ENCODE measurements around the gene BIRC2.

BIRC2 gene

GRCh38 chr11:102383839-102384238 lies 36.8 kb downstream of the BIRC2 start:
- TF ChIP-seq POLR2AphosphoS5 (IDR thresholded peaks at IDR 0.05; ENCODE audit: low read depth, low read length): no peak
- no peak for TF ChIP-seq SIN3A (IDR thresholded peaks at IDR 0.05; ENCODE audit: borderline replicate concordance, insufficient read depth, low read length)
- no peak for TF ChIP-seq TAF1 (IDR thresholded peaks at IDR 0.05; ENCODE audit: borderline replicate concordance, insufficient read depth, low read length)
- TF ChIP-seq REST (IDR thresholded peaks at IDR 0.05; ENCODE audit: insufficient read depth in 1 of 2, low read depth in 2 of 2, low read length in 2 of 2): no peak
- no peak for TF ChIP-seq FOXP2 (optimal IDR thresholded peaks at IDR 0.05; ENCODE audit: borderline replicate concordance, extremely low read depth, extremely low read length, insufficient read depth)

- no peak for TF ChIP-seq REST (IDR thresholded peaks at IDR 0.05; ENCODE audit: insufficient read depth in 1 of 2, low read depth in 2 of 2, low read length in 2 of 2)
- TF ChIP-seq POLR2AphosphoS5 (IDR thresholded peaks at IDR 0.05; ENCODE audit: low read depth, low read length): no peak
- TF ChIP-seq TAF1 (IDR thresholded peaks at IDR 0.05; ENCODE audit: borderline replicate concordance, insufficient read depth, low read length): no peak
- TF ChIP-seq SIN3A (IDR thresholded peaks at IDR 0.05; ENCODE audit: borderline replicate concordance, insufficient read depth, low read length): no peak
- no peak for TF ChIP-seq FOXP2 (optimal IDR thresholded peaks at IDR 0.05; ENCODE audit: borderline replicate concordance, extremely low read depth, extremely low read length, insufficient read depth)
Measured at GRCh38 chr11:102384419-102385079, 37.5 kb downstream of the BIRC2 start.

- TF ChIP-seq POLR2AphosphoS5 (IDR thresholded peaks at IDR 0.05; ENCODE audit: low read depth, low read length) (no peak), TAF1 (IDR thresholded peaks at IDR 0.05; ENCODE audit: borderline replicate concordance, insufficient read depth, low read length) (no peak), SIN3A (IDR thresholded peaks at IDR 0.05; ENCODE audit: borderline replicate concordance, insufficient read depth, low read length) (no peak), REST (IDR thresholded peaks at IDR 0.05; ENCODE audit: insufficient read depth in 1 of 2, low read depth in 2 of 2, low read length in 2 of 2) (no peak), FOXP2 (optimal IDR thresholded peaks at IDR 0.05; ENCODE audit: borderline replicate concordance, extremely low read depth, extremely low read length, insufficient read depth) (no peak)
Measured at GRCh38 chr11:102385085-102386007, 38.3 kb downstream of the BIRC2 start.

- TF ChIP-seq POLR2AphosphoS5 (IDR thresholded peaks at IDR 0.05; ENCODE audit: low read depth, low read length) (no peak), FOXP2 (optimal IDR thresholded peaks at IDR 0.05; ENCODE audit: borderline replicate concordance, extremely low read depth, extremely low read length, insufficient read depth) (no peak), SIN3A (IDR thresholded peaks at IDR 0.05; ENCODE audit: borderline replicate concordance, insufficient read depth, low read length) (no peak), REST (IDR thresholded peaks at IDR 0.05; ENCODE audit: insufficient read depth in 1 of 2, low read depth in 2 of 2, low read length in 2 of 2) (no peak), TAF1 (IDR thresholded peaks at IDR 0.05; ENCODE audit: borderline replicate concordance, insufficient read depth, low read length) (no peak)
Measured at GRCh38 chr11:102386136-102386734, 39.2 kb downstream of the BIRC2 start.
